ENCODE data around the gene GRM1.

- TF ChIP-seq ZNF202 (tag by site-specific recombination; IDR thresholded peaks at IDR 0.05; ENCODE audit: borderline replicate concordance) (no peak), ZNF426 (tag by site-specific recombination; IDR thresholded peaks at IDR 0.05) (no peak), ZNF629 (tag by site-specific recombination; IDR thresholded peaks at IDR 0.05) (no peak), ZNF623 (tag by site-specific recombination; IDR thresholded peaks at IDR 0.05) (no peak), MEIS1 (CRISPR knock-in tag; IDR thresholded peaks at IDR 0.05; ENCODE audit: borderline replicate concordance) (no peak), SCRT1 (tag by site-specific recombination; IDR thresholded peaks at IDR 0.05; ENCODE audit: borderline replicate concordance) (no peak), REST (tag by site-specific recombination; IDR thresholded peaks at IDR 0.05) (no peak), ZBTB8A (tag by site-specific recombination; IDR thresholded peaks at IDR 0.05) (no peak), CTCF (tag by site-specific recombination; IDR thresholded peaks at IDR 0.05) (no peak), ZNF596 (tag by site-specific recombination; IDR thresholded peaks at IDR 0.05) (no peak), ZNF837 (tag by site-specific recombination; IDR thresholded peaks at IDR 0.05) (no peak), ZBTB10 (tag by site-specific recombination; IDR thresholded peaks at IDR 0.05) (no peak)
Observed at GRCh38 chr6:146269482-146269881, 240.6 kb downstream of the GRM1 start.

All from HEK293 (cell line).